NCI-H2171 treated with DMSO at 0.1 percent for 48 hours (cell line): Measurements from ENCODE around the gene ANKRD13B.

Experiments used
- DNase-seq: peaks from one replicate; lab custom pipeline; 2025; lab: John Stamatoyannopoulos, UW

Gene ANKRD13B

GRCh38 chr17:29594519-29595090 is 1.7 kb downstream of the ANKRD13B start:
- no peak for DNase-seq

- DNase-seq: no peak
Measured at GRCh38 chr17:29595107-29595942, 2.4 kb downstream of the ANKRD13B start.

GRCh38 chr17:29595943-29596774 is 3.2 kb downstream of the ANKRD13B start:
- no peak for DNase-seq

DNA sequence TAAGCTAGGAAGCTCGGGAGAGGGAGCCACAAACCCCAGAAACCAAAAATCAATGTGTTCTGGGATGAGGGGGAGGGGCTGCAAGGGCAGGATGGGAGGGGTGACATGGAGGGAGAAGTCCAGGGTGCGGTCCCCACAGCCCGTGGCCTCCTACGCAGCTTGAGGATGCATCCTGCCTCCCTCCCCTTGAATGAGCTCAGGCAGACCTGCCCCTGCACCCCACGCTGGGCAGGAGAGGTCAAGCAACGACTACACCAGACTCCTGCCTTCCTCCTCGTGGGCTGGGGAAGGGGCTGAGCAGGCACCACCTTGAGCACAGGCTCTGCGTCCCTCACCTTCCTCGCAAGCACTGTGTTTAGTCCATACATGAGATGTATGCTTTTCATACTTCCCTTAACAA is 3.9 kb downstream of the ANKRD13B start:
- DNase-seq: no peak

DNA sequence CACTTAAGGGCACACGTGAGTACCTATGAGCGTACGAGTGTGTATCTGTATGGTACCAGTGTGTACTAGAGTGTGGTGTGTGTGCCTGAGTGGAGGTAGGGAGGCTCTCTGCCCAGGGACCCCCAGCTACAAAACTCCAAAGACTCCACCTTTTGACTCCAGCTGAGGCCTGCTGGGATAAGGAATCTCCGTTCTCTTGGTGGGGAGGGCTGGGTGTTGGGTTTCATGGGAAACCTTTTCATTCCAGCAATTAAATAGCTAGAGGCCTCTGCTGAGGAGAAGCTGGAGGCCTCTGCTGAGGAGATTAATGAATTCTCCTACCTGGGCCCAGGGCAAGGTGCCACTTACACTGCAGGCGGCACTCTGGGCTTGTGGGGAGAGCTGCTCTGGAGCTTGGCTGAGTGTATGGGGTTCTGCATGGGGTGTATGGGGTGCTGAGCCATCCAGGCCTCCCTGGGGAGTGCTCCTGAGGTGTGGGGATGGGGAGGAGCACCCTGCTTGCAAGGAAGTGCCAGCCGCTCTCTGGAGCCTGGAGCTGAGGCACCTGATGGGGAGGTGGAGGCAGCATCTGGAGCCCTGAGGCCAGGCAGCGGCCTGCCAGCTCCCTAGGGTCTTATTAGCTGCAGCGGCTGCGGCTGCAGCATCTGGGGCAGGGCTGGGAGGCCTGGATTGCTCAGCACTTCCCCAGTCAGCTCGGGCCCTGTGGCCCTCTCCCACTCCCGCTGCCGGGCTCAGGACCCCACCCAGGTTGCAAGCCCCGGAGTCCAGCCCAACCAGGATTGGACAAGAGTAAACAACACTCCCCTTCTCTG is 4.6 kb downstream of the ANKRD13B start:
- peak; percentile 94 for DNase-seq

- no peak for DNase-seq
Measured at GRCh38 chr17:29603109-29603674, 10.3 kb downstream of the ANKRD13B start.

DNA sequence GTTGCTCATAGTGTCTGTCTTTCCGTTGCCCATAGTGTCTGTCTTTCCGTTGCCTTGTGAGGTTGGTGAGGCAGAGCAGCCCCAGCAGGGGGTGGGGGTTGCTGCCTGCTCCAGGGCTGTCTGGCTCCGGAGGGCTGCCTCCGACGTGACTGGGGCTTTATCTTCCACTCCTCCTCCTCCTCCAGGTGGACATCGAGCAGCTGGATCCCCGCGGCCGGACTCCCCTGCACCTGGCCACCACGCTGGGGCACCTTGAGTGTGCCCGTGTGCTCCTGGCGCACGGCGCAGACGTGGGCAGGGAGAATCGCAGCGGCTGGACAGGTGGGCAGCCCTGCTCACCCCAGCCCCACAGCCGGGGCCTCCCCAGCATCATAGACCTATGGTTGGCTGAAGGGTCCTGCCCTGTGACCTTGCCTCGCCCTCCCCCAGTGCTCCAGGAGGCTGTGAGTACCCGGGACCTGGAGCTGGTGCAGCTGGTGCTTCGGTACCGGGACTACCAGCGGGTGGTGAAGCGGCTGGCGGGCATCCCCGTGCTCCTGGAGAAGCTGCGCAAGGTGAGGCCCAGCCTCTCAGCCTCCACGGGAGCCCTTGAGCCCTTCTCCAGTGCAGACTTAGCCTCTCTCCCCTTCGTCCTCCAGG is 14.7 kb downstream of the ANKRD13B start:
- no peak for DNase-seq

DNA sequence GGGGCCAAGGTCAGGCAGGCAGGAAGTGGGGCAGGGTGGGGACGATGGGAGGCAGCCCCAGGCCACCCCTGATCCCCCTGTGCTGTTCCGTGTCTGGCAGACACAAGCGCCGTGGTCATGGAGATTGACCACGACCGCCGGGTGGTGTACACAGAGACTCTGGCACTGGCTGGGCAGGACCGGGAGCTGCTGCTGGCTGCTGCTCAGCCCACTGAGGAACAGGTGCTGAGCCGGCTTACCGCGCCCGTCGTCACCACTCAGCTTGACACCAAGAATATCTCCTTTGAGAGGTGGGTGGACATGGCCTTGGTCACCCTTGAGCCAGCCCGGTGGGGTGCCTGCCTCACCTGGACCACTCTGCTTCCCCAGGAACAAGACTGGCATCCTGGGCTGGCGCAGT is 16.1 kb downstream of the ANKRD13B start:
- no peak for DNase-seq

DNA sequence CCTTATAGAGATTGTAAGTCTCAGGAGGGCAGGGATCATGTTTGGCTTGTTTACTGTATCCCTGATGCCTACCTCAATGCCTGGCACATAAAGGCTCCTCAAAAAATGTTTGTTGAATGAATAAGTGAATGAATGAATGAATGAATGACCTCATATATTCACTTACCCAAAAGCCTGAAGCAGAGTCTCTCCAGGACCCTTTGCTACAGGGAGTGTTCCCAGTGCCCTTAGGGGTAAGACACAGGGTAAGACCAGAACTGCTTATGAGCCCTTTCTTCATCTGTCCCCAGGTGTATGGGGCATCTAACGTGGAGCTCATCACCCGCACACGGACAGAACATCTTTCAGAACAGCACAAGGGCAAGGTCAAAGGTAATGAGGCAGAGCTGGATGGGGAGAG is 17.5 kb downstream of the ANKRD13B start:
- DNase-seq: no peak

GRCh38 chr17:29611351-29612093 is 18.6 kb downstream of the ANKRD13B start:
- no peak for DNase-seq

DNA sequence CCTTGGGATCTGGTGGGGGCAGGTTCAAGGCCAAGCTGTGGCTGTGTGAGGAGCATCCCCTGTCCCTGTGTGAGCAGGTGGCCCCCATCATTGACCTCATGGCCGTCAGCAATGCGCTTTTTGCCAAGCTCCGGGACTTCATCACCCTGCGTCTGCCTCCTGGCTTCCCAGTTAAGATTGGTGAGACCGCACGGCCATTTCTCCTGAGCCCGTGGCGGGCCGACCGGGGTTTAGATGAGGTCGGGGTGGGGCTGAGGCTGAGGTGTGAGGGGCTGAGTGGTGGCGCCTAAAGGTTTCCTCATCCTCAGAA is 19.1 kb downstream of the ANKRD13B start:
- DNase-seq: no peak

- DNase-seq: no peak
Measured at GRCh38 chr17:29612404-29613280, 19.7 kb downstream of the ANKRD13B start.

DNA sequence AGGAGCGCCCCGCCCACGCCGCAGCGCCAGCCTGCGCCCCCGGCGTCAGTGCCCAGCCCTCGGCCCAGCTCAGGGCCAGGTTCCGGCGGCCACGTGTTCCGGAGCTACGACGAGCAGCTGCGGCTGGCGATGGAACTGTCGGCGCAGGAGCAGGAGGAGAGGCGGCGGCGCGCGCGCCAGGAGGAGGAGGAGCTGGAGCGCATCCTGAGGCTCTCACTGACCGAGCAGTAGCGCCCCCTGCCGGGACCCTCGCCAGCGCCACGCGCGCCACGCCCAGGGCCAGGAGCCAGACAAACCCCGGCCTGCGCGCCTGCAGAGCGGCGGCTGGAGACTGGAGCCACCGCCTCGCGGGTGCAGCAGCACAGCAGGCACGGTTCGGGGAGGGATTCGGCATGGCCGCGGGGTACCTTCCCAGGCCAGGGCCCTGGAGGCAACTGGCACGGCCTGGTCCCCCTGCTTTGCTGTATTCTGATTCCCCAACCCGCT is 20.5 kb downstream of the ANKRD13B start:
- no peak for DNase-seq

DNA sequence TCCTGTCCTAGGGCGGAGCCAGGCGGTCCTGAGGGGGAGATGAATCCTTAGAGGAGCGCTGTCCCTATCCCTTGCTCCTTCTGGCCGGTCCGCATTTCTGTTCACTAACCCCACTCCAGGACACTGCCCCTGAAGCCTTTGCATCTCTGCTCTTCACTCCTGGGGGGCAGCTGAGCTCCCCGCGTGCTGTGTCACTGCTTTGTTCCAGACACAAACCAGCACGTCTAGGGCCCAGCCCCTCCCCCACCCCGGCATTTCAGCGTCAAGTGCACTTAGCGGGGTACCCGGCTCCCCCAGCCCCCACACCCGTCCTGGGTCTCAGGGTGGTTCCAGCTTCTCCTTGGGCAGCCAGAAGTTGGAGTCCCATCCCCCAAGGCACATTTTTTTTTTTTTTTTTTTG is 20.9 kb downstream of the ANKRD13B start:
- DNase-seq: no peak

DNA sequence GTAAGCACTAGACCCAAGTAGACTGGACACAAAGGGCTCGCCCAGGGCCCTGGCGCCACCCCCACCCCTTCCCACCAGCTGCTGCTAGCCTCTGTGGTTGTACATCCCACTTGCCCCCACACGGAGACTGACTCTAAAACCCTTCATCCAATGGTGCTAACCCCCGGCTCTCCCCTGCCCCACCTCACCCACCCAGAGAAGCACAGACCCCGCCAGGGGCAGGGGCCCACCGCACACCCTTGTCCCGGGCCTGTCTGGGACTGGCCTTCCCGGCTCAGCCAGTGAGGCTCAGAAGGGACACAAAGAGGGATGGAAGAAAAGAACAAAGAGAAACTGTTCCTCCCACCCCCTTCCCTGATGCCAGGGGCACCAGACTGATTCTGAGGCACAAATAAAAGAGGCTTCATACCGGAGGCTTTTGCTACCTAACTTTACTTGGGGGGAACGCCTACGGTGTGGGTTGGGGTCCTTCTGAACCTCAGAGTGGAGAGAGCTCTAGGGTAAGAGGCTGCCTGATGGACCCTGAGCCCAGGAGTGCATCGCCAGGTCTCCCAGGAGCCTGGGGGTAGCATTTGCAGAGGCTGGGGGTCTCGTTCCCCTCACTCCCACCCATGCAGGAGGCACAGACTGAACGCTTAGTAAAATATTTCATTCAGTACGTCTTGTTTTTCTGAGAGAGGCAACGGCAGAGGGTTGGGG is 21.6 kb downstream of the ANKRD13B start:
- DNase-seq: no peak

DNA sequence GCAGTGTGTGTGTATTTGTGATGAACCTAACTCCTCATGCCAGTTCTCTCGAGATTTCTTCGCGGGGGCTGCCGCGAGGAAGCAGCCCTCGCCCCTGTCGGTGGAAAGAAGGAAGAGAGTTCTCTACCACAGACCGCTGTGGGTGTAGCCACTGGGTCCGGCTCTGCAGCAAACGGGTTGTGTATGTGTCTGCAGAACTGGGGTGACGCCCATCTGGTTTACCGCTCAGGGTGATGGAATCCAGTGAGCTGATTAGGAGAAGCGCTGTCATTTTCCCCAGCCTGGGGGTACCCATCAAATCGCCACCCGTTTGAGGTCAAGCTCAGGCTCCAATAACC is 22.1 kb downstream of the ANKRD13B start:
- no peak for DNase-seq

DNA sequence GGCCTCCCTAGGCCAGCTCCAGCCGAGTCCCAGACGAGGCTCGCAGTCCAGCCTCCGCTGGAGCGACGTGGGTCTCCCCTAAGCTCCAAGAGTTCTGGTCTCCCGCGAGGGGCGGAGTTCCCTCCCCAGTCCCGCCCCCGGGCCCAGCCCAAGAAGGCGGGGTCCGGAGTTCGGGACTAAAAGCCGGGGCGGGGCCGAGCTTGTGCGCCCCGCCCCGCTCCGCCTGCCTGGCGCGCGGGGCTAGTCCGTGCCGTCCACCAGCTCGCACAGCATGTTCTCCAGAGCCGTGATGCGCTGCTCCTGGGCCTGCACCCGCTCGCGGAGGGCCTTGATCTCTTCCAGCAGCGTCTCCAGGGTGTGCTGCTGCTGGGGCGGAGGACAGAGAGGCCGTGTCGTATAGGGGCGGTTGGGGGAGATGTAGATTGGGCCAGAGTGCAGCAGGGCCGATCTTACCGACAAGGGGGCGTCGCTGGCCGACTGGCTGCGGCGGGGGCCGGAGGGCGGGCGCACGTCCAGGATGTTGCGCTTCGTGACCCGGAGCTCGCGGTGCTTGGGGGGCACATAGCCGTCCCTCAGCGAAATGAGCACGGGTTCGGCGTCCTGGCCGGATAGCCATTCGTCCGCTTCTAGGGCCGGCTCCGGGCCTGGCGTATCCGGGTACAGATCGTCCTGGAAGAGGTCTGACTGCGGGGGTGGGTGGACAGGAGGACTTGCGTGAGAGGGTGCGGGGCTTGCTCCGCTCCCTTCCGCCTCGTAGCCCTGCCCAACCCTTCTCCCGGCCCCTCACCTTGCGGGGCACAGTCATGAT is 22.8 kb downstream of the ANKRD13B start:
- peak; percentile 77 for DNase-seq
